Right lobe of liver (tissue), 6 donors: Measurements from ENCODE around the gene UCHL3. TPM values are rescaled to one million over a fixed set of nuclear protein-coding genes. Genes with fewer than 3 reads are reported as not detected.

Experiments
- ATAC-seq, 4 donors: fragments of 200-7000 bp; cut with Tn5 transposase; one replicate each; pipeline ENCODE4 v1.9.1; 2020; ENCODE audit warnings: mild to moderate bottlenecking in 4 of 4, moderate library complexity in 4 of 4
- DNase-seq, 3 donors: peaks; one replicate each; pipeline ENCODE4 v3.0.0-alpha.2; 2020
- H3K27ac ChIP-seq, 3 donors: fragments of 200-600 bp; one replicate each; pipeline ENCODE4 v1.8.0; 2022
- H3K27me3 ChIP-seq, 2 donors: fragments of 200-600 bp; one replicate each; pipeline ENCODE4 v1.8.0; 2022
- H3K36me3 ChIP-seq, 4 donors: fragments of 200-600 bp; sonication (generic) in 1 of 4; one replicate each; pipeline versions ENCODE4 v1.5.1 to v1.8.0; 2017 to 2022; ENCODE audit warnings: control low read depth in 1 of 4
- H3K4me1 ChIP-seq, 4 donors: fragments of 200-600 bp; sonication (generic) in 1 of 4; one replicate each; pipeline versions ENCODE4 v1.5.1 to v1.8.0; 2017 to 2022; ENCODE audit warnings: control low read depth in 1 of 4
- H3K4me3 ChIP-seq, 3 donors: fragments of 200-600 bp; one replicate each; pipeline ENCODE4 v1.8.0; 2022
- H3K9me3 ChIP-seq, 4 donors: fragments of 200-600 bp; sonication (generic) in 1 of 4; one replicate each; pipeline versions ENCODE4 v1.5.1 to v1.8.0; 2017 to 2022; ENCODE audit warnings: control low read depth in 1 of 4
- POLR2A ChIP-seq: fragments of 450-650 bp; IDR thresholded peaks from one replicate; pipeline ENCODE4 v1.6.1; 2017; ENCODE audit warnings: antibody characterized with exemption, mild to moderate bottlenecking
- WGBS: methylation state at CpG from one replicate; pipeline ENCODE4 v1.1.6; 2018; ENCODE audit warnings: low coverage, low lambda C conversion rate; ENCODE audit not compliant: insufficient coverage; ENCODE audit errors: missing lambda C conversion rate; 5-methylcytosine and 5-hydroxymethylcytosine counted together
- intact Hi-C, 2 donors: fragments of 100-400 bp; cut with DNase I; formaldehyde crosslinking; loops; one replicate each; pipeline versions ENCODE4 v1.11.2 to v1.14.1; 2022
- total RNA-seq, 6 experiments: library from RNA; depleted of rRNA in 2 of 6; stranded (reverse); fragments of >200 nt in 2 of 6; fragmentation: NEBNext Ultra II Directional in 3 of 6; extraction: Animal tissue kit (Norgen Biotek cat#: 25700) in 3 of 6; gene quantifications; one replicate each; pipeline versions ENCODE4 v1.1.0 to v1.2.4, GENCODE V29; 2016 to 2023
- TF ChIP-seq, protein P1 (sequence below), 4 donors: fragments of 200-600 bp in 3 of 4; fragments of 450-650 bp in 1 of 4; IDR thresholded peaks; one replicate each; pipeline versions ENCODE4 v1.5.1 to v1.8.0; 2016 to 2022; ENCODE audit warnings: antibody characterized with exemption in 4 of 4, mild to moderate bottlenecking in 2 of 4
- donor health status: DM: no; HTN: yes; CAD: no.
- donor health status: DM: no; HTN: no; CAD: no.
- donor health status: DM: no; HTN: no; CAD: no.
- donor health status: DM: no; HTN: yes; CAD: no.
- donor health status: DM: no; HTN: yes; CAD: no.

UCHL3 gene
- total RNA-seq, 6 experiments from 2014 or later: 14.8 to 33.9 (median 21.9) TPM

DNA sequence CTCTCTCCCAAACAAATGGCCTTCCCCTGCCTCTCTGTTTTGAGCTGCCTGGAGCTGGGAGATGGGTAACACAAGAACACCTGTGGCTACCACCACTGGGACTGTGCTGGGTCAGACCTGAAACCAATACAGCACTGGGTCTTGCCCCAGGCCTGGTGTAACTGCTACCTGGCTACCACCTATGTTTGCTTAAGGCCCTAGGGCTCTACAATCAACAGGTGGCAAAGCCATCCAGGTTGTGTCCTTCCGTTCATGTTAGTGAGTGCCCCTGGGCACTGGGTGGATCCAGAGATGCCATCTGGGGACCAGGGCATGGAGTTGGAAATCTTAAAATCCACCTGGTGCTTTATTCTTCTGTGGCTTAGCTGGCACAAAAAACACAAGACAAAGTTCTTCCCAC, 67.6 kb downstream of the UCHL3 start:
- no peak for DNase-seq
- 0% methylated on average over 1 of the region's 1 CpG for WGBS
- Histone ChIP-seq H3K27me3 (no peaks in the 10 kb centered on the region), H3K4me1 (no peaks in the 10 kb centered on the region), H3K27ac (no peak overlapping the region), H3K36me3 (no peaks in the 10 kb centered on the region), H3K4me3 (no peak overlapping the region), H3K9me3 (no peaks in the 10 kb centered on the region)
- TF ChIP-seq, protein P1, sequence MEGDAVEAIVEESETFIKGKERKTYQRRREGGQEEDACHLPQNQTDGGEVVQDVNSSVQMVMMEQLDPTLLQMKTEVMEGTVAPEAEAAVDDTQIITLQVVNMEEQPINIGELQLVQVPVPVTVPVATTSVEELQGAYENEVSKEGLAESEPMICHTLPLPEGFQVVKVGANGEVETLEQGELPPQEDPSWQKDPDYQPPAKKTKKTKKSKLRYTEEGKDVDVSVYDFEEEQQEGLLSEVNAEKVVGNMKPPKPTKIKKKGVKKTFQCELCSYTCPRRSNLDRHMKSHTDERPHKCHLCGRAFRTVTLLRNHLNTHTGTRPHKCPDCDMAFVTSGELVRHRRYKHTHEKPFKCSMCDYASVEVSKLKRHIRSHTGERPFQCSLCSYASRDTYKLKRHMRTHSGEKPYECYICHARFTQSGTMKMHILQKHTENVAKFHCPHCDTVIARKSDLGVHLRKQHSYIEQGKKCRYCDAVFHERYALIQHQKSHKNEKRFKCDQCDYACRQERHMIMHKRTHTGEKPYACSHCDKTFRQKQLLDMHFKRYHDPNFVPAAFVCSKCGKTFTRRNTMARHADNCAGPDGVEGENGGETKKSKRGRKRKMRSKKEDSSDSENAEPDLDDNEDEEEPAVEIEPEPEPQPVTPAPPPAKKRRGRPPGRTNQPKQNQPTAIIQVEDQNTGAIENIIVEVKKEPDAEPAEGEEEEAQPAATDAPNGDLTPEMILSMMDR (IDR thresholded peaks at IDR 0.05): no peak
- TF ChIP-seq POLR2A: no peak
- intact Hi-C loops: no loop called here
- no peak for ATAC-seq

DNA sequence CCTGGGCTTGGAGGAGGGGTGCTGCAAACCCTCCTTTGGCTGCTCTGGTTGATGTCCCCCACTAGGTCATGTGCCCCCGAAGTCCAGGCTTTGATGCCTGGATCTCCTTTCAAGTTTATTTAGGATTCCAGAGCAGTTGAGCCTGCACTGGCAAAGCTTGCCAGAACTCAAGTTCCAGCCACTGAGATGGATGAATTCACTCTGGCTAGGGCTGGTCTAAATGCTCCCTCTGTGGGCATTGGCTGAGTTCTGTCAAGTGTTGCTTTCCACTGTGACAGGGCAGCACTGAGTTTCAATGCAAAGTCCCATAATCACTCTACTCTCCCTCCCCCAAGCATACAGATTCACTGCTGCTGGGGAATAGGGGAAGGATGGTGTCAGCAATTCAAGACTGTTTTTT, 68.7 kb downstream of the UCHL3 start:
- Histone ChIP-seq H3K4me1 (no peaks in the 10 kb centered on the region), H3K9me3 (no peaks in the 10 kb centered on the region), H3K4me3 (no peak overlapping the region), H3K27me3 (no peaks in the 10 kb centered on the region), H3K27ac (no peak overlapping the region), H3K36me3 (no peaks in the 10 kb centered on the region)
- intact Hi-C loops: no loop called here
- TF ChIP-seq, protein P1 (IDR thresholded peaks at IDR 0.05): no peak
- no peak for TF ChIP-seq POLR2A
- 0% methylated on average over 1 of the region's 1 CpG for WGBS
- DNase-seq (no peak), ATAC-seq (no peak)

DNA sequence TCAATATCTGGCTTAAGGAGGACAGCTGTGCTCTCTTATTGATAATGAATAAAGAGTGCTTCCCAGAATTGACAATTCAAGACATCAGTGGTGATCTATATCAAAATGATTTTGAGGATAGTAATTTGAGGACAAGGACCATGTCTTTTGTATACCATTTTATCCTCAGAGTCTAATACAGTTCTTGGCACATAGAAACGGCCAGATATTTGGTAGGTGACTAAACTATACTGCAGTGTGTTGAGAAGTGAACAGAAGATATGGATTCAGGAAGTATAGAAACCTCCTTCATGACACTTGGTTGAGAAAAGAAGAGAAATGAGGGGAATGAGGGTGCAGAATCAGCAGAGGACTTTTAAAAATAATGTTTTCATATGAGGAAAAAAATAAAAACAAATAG, 70.4 kb downstream of the UCHL3 start:
- Histone ChIP-seq H3K4me3 (no peak overlapping the region), H3K27ac (no peak overlapping the region), H3K9me3 (no peaks in the 10 kb centered on the region), H3K27me3 (no peaks in the 10 kb centered on the region), H3K36me3 (no peaks in the 10 kb centered on the region), H3K4me1 (no peaks in the 10 kb centered on the region)
- DNase-seq (no peak), ATAC-seq (no peak)
- no peak for TF ChIP-seq POLR2A
- TF ChIP-seq, protein P1 (IDR thresholded peaks at IDR 0.05): no peak
- 78% methylated on average over 1 of the region's 1 CpG for WGBS
- intact Hi-C loops: no loop called here

DNA sequence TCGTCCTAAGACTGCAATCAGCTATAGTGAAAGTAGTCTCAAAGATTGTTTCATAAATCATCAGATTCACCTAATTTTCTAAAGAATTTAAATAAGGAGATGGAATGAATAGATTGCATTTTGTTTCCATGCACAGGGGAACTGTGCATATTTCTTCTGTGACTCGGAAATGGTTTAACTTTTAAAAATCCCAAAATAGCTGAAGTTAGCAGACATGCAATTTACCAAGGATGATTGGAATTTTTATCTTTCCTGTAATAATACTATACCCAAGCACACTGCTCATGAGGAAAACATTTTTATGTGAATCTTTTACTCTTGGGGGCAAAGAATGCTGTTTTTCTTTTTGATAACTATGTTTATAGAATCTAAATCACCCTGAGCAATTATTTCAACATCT, 71.6 kb downstream of the UCHL3 start:
- no peak for ATAC-seq
- intact Hi-C loops: no loop called here
- DNase-seq: no peak
- H3K27ac ChIP-seq: no peak overlapping the region
- H3K36me3 ChIP-seq: no peaks in the 10 kb centered on the region
- H3K27me3 ChIP-seq: no peaks in the 10 kb centered on the region
- H3K4me3 ChIP-seq: no peak overlapping the region
- 70% methylated on average over 2 of the region's 2 CpGs for WGBS
- H3K4me1 ChIP-seq: no peaks in the 10 kb centered on the region
- H3K9me3 ChIP-seq: no peaks in the 10 kb centered on the region
- TF ChIP-seq POLR2A: no peak
- TF ChIP-seq, protein P1 (IDR thresholded peaks at IDR 0.05): no peak

DNA sequence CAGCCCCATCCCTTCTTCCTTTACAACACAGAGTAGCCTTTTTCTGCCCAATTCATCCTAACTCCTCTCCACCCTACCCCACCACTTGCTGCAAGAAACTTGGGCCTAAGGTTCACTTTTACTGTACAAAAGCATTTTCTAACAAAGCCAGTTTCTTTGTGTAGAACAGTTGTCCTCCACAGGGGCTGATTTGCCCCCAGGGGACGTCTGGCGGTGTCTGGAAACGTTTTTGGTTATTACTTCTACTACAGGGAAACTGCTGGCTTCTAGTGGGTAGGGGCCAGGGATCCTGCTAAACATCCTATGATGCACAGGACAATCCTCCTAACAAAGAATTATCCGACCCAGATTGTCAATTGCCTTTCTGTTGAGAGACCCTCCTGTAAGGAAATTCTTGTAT, 79.2 kb downstream of the UCHL3 start:
- H3K4me1 ChIP-seq: no peaks in the 10 kb centered on the region
- ATAC-seq (no peak), DNase-seq (no peak)
- no peaks in the 10 kb centered on the region for H3K9me3 ChIP-seq
- no peaks in the 10 kb centered on the region for H3K36me3 ChIP-seq
- no peaks in the 10 kb centered on the region for H3K27me3 ChIP-seq
- TF ChIP-seq, protein P1 (IDR thresholded peaks at IDR 0.05): no peak
- TF ChIP-seq POLR2A: no peak
- H3K4me3 ChIP-seq: no peak overlapping the region
- WGBS: 96% methylated on average over 3 of the region's 4 CpGs
- intact Hi-C loops: no loop called here
- no peak overlapping the region for H3K27ac ChIP-seq
